GM12874 (cell line): ENCODE results near the gene LDLRAD1.

Experiments used
- CTCF ChIP-seq: IDR thresholded peaks from 2 replicates; pipeline ENCODE4 v1.5.1; 2011; ENCODE audit warnings: low read depth, mild to moderate bottlenecking, control low read depth, low read length, moderate library complexity; ENCODE audit not compliant: insufficient read depth

The LDLRAD1 gene

GRCh38 chr1:54027848-54028247, 9.9 kb upstream of the LDLRAD1 start:
- TF ChIP-seq CTCF = no peak

- TF ChIP-seq CTCF = no peak
Observed at GRCh38 chr1:54024358-54024757, 6.4 kb upstream of the LDLRAD1 start.

GRCh38 chr1:54018635-54019034, 649 bp upstream of the LDLRAD1 start:
- TF ChIP-seq CTCF = no peak

GRCh38 chr1:54016343-54017282, 1.4 kb downstream of the LDLRAD1 start:
- no peak for TF ChIP-seq CTCF

GRCh38 chr1:54014009-54014629, 3.9 kb downstream of the LDLRAD1 start:
- TF ChIP-seq CTCF = no peak

- no peak for TF ChIP-seq CTCF
Observed at GRCh38 chr1:54013393-54014008, 4.5 kb downstream of the LDLRAD1 start.

GRCh38 chr1:54012863-54013262, 5.1 kb downstream of the LDLRAD1 start:
- TF ChIP-seq CTCF = no peak
